Tibial nerve (tissue), 4 donors: ENCODE measurements around the gene MAGI3.

Source experiments
- EP300 ChIP-seq, 2 donors: sonication (generic); formaldehyde crosslinking; IDR thresholded peaks; one replicate each; pipeline ENCODE4 v1.6.1; 2017; ENCODE audit warnings: antibody characterized with exemption in 2 of 2, mild to moderate bottlenecking in 1 of 2
- POLR2A ChIP-seq, 2 donors: fragments of 450-650 bp; IDR thresholded peaks; one replicate each; pipeline ENCODE4 v1.6.1; 2017; ENCODE audit warnings: antibody characterized with exemption in 2 of 2, mild to moderate bottlenecking in 2 of 2, moderate library complexity in 2 of 2
- TF ChIP-seq, protein P1 (sequence below), 5 experiments: fragments of 200-600 bp in 3 of 5; fragments of 450-650 bp in 2 of 5; sonication (generic) in 3 of 5; IDR thresholded peaks; one replicate each; pipeline ENCODE4 v1.5.1; 2016 to 2019; ENCODE audit warnings: antibody characterized with exemption in 5 of 5, mild to moderate bottlenecking in 3 of 5, moderate library complexity in 2 of 5

GRCh38 chr1:113542221-113542701 is 151.9 kb downstream of the MAGI3 start:
- no peak for TF ChIP-seq POLR2A (IDR thresholded peaks at IDR 0.05)
- TF ChIP-seq, protein P1, sequence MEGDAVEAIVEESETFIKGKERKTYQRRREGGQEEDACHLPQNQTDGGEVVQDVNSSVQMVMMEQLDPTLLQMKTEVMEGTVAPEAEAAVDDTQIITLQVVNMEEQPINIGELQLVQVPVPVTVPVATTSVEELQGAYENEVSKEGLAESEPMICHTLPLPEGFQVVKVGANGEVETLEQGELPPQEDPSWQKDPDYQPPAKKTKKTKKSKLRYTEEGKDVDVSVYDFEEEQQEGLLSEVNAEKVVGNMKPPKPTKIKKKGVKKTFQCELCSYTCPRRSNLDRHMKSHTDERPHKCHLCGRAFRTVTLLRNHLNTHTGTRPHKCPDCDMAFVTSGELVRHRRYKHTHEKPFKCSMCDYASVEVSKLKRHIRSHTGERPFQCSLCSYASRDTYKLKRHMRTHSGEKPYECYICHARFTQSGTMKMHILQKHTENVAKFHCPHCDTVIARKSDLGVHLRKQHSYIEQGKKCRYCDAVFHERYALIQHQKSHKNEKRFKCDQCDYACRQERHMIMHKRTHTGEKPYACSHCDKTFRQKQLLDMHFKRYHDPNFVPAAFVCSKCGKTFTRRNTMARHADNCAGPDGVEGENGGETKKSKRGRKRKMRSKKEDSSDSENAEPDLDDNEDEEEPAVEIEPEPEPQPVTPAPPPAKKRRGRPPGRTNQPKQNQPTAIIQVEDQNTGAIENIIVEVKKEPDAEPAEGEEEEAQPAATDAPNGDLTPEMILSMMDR (IDR thresholded peaks at IDR 0.05): no peak
- TF ChIP-seq EP300 (IDR thresholded peaks at IDR 0.05): no peak
